HG02642 (cell line): Measurements from ENCODE around the gene ZNF320.
A peak's percentile ranks its signal among the peaks of the same experiment; 100 is the strongest.
"Not testable (repeated sequence)": the region's sequence is repeated elsewhere in the genome, so short reads cannot be mapped to it uniquely, and the experiment has no call there.

ENCODE experiments used
- ATAC-seq: cut with Tn5 transposase; IDR thresholded peaks from one replicate; pipeline ENCODE4 v1.9.1; 2021; ENCODE audit warnings: mild to moderate bottlenecking; ENCODE audit not compliant: unreplicated experiment, poor library complexity

The ZNF320 gene

DNA sequence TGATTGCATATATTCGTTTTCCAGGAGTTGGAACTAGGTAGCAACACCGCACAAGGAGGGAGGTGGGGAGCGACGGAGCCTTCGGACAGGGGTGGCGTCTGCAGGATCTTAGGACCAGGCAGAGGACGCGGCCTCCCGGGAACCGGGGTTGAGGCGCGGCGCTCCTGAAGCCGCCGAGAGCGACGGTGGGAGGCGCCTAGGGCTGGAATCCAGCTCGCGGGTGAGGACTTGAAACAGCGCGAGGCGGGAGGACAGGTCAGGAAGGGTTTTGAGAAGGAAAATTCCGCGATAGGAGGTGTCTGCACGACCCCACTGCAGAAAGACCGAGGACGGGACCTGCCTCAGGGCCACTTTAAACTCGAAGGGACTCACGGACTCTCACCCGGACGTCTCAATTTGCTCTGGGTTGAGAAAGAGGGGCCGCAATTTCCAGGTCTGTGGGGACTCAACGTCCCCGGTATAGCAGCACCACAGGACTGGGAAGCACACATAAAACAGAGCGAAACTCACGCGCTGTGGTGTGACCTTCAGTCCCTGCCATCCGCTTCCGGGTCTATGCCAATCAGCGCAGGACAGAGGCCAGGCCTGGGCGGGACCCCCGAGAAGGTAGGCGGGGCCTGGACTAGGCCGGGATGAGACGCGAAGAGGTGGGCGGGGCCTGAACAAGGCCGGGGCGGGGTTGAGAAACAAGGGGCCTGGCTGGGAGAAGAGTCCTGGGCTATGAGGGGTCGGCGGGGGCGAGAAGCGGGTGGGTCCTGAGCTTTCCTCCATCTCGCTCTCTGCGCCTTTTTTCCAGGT lies at the start of gene ZNF320:
Gene ZNF320 (minus strand): TSS at position 498 of the 798 bp plus-strand sequence. CDS start 7,380 bp downstream, outside the sequence.
- peak; percentile 98 for ATAC-seq

DNA sequence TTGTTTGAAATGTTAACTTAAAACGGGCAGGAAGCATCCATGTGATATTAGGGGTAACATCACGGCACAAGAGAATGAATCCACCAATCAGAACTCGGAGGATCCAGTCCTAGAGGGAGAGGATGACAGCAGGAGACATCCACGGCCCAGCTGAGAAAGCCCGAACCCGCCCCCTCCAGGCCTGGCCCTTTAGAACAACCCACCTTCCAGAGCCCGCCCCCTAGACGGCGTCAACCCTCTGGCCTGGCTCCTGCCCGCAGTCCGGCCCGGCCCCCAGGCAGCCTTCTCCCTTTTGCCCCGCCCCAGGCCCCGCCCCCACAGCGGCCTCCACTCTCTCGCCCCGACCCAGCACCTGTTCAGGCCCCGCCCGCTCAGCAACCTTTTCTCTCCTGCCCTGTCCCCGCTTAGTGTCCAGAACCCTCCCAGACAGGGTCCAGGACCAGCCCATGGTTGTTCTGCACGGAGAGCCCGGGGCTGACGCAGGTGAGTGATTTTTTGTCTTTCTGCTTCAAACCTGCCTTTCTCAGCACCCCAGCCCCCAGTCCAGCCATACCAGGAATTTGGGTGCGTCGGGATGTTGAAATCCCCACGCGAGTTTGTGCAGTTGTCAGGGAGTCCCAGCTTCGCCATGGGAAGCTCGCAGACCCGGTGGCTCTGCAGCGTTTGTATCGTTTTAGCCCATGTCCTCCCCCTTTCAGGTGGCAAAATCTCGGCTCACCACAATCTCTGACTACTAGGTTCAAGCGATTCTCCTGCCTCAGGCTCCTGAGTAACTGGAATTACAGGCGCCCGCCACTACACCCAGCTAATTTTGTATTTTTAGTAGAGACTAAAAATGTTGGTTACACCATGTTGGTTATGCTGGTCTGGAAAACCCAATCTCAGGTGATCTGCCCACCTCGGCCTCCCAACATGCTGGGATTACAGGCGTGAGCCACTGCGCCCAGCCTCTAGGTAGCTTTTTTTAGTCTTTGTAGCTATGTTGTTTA lies 49.2 kb upstream of the ZNF320 start:
- ATAC-seq: no peak

DNA sequence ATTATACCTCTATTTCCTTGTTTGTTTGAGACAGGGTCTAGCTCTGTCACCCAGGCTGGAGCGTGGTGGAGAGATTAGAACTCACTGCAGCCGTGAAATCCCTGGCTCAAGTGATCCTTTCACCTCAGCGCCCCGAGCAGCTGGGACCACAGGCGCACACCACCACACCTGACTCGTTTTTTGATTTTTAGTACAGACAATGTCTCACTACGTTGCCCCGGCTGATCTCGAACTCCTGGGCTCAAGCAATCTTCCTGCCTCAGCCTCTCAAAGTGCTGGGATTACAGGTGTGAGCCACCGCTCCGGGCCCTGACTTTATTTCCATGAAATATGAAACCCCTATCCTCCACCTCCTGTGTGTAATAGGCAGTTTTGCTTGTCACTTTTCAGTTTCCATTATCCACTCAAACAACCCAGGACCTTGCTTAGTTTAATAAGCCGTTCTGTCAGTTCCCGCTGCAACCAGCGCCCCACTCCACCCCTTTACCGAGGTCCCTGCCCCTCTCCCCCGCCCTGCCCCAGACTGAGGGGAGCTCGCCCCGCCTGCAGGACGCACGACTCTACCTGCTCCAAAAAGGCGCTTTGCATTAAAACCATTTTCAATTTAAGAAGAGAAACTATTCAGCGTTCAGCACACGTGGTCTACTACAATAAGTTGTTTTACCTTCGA lies 48.4 kb upstream of the ZNF320 start:
- ATAC-seq: no peak

- ATAC-seq: not testable (repeated sequence)
These were observed 47.5 kb upstream of the ZNF320 start for GRCh38 chr19:52944703-52945493.

GRCh38 chr19:52943884-52944643 lies 46.6 kb upstream of the ZNF320 start:
- no peak for ATAC-seq

- ATAC-seq: peak; percentile 20
These were observed 45.9 kb upstream of the ZNF320 start for GRCh38 chr19:52943134-52943883.

GRCh38 chr19:52942386-52943133 lies 45.1 kb upstream of the ZNF320 start:
- peak; percentile 97 for ATAC-seq

- peak; percentile 29 for ATAC-seq
These were observed 44.5 kb upstream of the ZNF320 start for GRCh38 chr19:52941941-52942385.

DNA sequence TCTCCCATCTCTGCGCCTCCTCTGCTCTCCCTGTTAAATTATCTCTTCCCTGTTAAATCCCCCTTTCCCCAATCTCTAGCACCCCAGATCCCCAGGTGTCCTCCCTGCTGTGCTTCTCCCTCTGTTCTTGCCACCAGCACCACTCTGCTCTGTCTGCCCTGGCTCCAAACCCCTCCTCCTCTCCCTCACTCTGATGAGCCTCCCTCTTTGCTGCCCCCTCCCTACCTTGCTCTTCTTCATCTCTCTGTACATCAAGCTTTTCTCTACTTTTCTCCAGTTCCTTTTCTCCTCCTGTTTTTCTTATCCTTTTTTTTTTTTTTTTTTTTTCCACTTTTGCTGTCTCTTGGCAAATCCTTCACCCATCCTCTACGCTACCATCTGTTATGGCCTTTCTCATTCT lies 44.1 kb upstream of the ZNF320 start:
- not testable (repeated sequence) for ATAC-seq

- not testable (repeated sequence) for ATAC-seq
These were observed 43.5 kb upstream of the ZNF320 start for GRCh38 chr19:52940905-52941304.

GRCh38 chr19:52938761-52939160 lies 41.3 kb upstream of the ZNF320 start:
- ATAC-seq: no peak

GRCh38 chr19:52936954-52937325 lies 39.5 kb upstream of the ZNF320 start:
- ATAC-seq: no peak

- no peak for ATAC-seq
These were observed 38.9 kb upstream of the ZNF320 start for GRCh38 chr19:52936151-52936953.

- no peak for ATAC-seq
These were observed 38.0 kb upstream of the ZNF320 start for GRCh38 chr19:52935434-52935833.

- not testable (repeated sequence) for ATAC-seq
These were observed 27.2 kb upstream of the ZNF320 start for GRCh38 chr19:52924641-52925040.

- ATAC-seq: no peak
These were observed 26.6 kb upstream of the ZNF320 start for GRCh38 chr19:52923778-52924593.
